HUDEP-2 (cell line): Measurements from ENCODE around the gene RRAGD.

Source experiments
- DNase-seq, 76 experiments: peaks; one replicate each; lab custom pipeline; 2025; ENCODE audit not compliant: unreplicated experiment in 76 of 76; lab: John Stamatoyannopoulos, UW

Gene RRAGD

DNA sequence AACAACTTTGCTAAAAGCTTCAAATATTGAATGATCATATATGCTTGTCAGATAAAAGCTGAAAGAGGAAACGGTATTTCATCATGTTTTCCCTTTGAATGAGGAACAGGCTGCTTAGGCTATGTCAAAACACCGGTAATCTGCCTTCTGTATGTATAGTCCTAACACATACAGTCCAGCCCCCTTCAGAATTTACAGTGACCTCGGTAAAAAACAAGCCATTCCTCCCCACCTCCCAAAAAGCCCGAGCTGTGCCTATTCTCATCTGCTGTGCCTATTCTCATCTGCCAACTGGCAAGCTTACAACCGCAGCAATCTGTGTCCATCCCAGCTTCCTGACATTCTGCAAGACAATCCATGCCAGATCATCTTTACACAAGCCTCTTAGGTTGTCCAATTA lies 32.8 kb downstream of the RRAGD start:
- DNase-seq, result no peak

GRCh38 chr6:89378628-89379027 lies 33.4 kb downstream of the RRAGD start:
- DNase-seq, result no peak

DNA sequence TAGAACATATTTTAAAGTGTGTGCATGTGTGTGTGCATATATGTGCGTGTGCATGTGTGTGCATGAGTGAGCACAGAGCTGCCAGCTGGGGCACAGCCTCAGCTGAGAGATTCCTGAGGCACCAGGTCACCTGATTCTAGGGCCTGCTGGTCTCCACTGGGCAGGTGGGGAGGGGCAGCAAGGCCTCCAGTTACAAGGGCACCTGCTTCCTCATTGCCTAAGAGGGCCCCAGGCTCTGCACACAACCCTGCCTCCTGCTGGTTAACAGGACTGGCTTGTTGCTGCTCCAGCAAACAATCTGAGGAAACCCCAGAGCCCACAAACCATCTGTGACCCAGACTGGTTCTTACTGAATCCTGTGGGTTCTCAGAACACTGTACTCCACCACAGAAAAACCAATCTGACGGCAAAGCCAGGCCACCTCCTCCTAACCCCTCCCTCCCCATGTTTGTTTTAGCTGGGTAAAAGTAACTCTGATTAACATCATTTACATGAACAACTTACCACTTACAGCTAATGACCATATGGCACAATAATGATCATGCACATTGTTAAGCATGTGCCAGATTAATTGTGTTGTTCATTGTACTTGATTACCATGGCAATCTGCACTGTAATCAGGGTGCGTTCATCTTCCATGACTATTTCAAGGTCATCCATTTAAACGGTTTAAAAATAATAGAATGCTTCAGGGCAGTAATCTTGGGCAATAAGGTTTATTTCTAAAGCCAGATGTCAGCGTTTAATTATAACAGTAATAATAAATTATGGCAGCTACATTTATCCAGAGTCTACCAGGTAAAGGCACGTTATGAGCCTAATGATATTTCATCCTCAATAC lies 36.4 kb downstream of the RRAGD start:
- DNase-seq, result peak in 2 of 76 experiments; percentile 24 to 32

- DNase-seq, result no peak
Measured at GRCh38 chr6:89372506-89372901, 39.6 kb downstream of the RRAGD start.

GRCh38 chr6:89371849-89372505 lies 40.1 kb downstream of the RRAGD start:
- DNase-seq, result peak in 66 of 76 experiments; percentile 9 to 86 (median 60)

DNA sequence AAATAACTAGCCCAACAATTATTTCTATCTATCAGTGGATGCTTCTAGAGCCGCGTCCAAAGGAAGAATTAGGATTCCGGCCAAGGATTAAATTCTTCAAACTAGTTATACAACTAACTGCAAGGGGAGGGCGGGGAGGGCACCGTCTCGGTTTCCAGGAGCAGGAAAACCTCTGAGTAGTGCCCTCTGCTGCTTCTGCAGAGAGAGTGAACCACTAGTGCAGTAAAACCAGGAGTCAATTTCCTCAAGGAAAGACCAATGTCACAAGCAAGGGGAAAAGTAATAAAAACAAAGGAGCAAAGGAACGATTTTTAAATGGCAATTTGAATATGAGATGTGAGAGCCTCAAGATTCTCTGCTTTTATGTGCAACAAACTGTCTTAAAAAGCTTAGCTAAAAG lies 43.1 kb downstream of the RRAGD start:
- peak in 4 of 76 experiments; percentile 11 to 35 (median 13) for DNase-seq

- peak in 39 of 76 experiments; percentile 14 to 68 (median 39) for DNase-seq
Measured at GRCh38 chr6:89368107-89368506, 44.0 kb downstream of the RRAGD start.

- DNase-seq, result no peak
Measured at GRCh38 chr6:89364586-89364985, 47.5 kb downstream of the RRAGD start.

GRCh38 chr6:89361171-89361570 lies 50.9 kb downstream of the RRAGD start:
- DNase-seq, result no peak

GRCh38 chr6:89360415-89360999 lies 51.6 kb downstream of the RRAGD start:
- no peak for DNase-seq

DNA sequence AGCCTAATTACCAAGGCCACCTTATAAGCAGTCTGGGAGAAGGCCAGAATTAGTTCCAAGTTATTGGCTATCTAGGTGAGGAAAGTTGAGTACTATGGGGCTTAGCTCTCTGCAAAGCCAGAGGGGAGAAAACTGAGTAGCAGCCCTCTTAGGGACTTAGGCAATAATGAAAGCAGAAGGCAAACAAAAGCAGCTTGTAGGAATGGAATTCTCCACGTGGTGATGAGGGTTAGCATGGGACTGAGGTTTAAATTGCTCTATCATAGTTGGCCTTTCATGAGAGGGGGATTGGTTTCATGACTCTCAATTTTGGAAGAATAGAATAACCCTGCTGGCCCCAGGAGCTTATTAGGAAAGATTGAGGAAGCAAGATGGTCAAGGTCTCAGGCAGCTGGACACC lies 52.5 kb downstream of the RRAGD start:
- no peak for DNase-seq

- no peak for DNase-seq
Measured at GRCh38 chr6:89357390-89357789, 54.7 kb downstream of the RRAGD start.

DNA sequence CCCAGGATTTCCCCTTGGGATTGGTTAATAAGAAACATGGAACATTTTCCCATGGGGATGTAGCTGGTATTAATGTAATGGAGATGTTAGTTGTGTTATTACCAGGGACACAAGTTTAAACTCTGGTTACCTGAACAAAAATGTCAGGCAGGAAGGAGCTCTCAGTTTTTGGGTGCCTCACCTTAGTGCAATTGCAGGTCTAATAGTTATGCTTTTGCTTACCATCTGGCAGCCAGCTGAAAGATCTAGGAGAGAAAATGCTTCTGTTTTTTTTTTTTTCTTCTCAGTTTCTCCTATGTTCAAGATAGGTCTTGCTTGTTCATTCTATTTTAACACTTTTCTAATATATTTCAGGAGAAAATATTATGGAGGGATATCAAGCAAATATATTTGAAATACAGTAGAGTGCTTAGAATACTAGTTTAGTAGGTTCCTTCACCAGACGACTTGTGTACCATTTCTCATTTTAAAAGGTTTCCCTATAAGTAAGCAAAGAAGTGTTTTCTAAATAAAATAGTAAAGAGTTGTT lies 55.4 kb downstream of the RRAGD start:
- DNase-seq, result no peak

DNA sequence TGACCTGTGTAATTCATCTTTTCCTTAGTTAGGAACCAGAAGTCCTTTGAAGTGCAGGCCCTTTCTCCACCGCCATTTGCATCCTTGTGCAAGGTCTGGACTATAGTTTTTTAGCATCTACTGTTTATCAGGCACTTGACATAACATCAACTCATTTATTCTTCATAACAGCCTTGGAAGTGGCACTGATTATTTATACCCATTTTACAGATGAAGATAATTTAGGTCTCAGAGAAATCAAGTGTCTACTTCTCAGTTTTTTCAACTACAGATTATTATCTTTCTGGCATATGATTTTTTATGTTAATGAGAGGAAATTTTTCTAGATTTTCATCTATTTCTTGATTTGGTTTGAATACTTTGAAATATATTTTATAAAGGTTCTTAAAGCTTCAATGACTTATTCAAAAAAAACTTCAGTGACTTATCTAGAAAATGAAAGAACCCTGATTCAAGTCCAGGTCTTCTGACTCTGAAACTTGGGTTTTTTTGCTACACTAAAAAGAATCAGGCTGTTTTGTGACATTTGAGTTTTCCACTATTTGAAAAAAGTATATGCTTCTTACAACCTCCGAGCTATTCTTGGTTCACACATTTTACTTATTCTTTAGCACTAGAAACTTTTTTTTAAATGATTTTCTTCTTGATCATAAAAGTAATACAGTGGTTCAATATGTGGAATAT lies 56.4 kb downstream of the RRAGD start:
- no peak for DNase-seq

GRCh38 chr6:89353702-89354392 lies 58.2 kb downstream of the RRAGD start:
- no peak for DNase-seq

GRCh38 chr6:89353118-89353556 lies 58.9 kb downstream of the RRAGD start:
- DNase-seq, result no peak

DNA sequence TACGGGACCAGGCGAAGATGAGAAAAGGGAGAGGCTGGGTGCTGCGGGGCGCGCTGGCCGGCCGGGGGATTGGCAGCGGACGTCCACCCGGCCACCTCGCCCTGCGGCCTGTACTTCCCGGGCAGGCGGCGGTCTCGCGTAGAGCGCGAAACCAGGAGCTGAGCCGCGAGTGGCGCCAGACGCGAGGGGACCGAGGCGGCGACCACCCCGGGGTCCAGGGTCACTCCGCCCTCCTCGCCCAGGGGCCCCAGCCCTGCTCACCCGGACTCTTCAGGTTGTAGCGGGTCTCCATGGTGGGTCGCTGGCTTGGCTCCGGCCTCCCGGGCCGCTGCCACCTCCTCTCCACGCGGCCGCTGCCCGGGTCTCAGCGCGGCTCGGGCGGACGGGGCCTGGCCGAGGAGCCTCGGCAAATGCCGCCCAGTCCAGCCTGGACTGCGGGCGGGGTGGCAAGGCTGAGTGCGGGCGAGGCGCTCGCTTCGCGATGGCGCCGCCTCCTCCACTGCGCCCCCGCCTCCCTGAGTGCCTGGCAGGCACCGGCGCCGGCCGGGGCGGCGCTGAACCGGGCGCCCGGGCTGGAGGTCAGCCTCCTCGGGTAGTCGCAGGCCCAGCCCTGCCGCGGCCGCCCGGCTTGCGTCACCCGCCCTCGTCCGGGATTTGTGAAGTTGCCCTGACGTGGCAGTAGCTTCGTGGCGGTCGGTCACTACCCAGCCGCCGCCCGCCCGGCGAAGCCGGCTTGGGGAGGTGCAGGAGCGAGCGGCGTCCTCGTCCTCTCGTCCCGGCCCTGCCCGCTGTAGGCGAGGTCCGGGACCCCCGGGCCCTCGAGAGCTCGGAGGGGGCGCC lies 59.6 kb downstream of the RRAGD start, which contains the start of gene UBE2J1:
Gene UBE2J1 (minus strand): TSS at position 445 of the 840 bp plus-strand sequence. CDS start 153 bp downstream, at position 292.
- peak in 75 of 76 experiments; percentile 51 to 95 (median 87) for DNase-seq

DNA sequence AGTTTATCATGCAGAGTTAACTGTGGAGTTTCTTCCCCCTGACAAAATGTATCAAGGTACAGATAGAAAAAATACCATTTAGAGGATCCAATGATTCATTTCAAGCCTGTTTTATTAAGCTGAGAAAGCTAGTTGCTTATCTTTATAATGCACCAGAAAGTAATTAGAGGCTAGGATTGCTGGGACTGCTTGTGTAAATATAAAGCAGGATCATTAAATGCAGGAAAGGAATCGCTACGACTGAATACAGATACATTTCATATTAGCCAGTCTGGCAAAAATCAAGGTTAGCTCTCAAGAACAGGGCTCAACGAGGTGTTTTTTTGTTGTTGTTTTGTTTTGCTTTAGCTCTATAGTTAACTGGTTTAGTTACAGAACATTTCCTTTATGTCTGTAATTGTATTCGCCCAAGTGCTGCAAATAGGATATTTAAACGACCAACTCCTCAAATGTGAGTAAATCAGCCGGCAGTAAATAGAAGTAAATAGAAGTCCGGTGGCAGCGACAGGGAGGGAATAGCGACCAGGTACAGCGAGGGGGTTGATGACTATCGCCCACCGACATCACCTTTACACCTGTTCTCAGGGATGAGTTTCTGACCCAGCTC lies 60.3 kb downstream of the RRAGD start:
- peak in 3 of 76 experiments; percentile 10 to 58 (median 46) for DNase-seq
